Vagina (tissue), 2 donors: ENCODE data around the gene RAD23B. TPM values are rescaled to one million over a fixed set of nuclear protein-coding genes. Genes with fewer than 3 reads are reported as not detected.

Experiments
- DNase-seq, 2 donors: peaks; one replicate each; pipeline ENCODE4 v3.0.0-alpha.2; 2017; ENCODE audit errors: extremely low spot score in 2 of 2
- H3K27ac ChIP-seq: fragments of 200-600 bp; sonication (generic); one replicate; pipeline ENCODE4 v1.5.1; 2019
- H3K27me3 ChIP-seq: fragments of 200-600 bp; sonication (generic); one replicate; pipeline ENCODE4 v1.5.1; 2019
- H3K36me3 ChIP-seq, 2 donors: fragments of 200-600 bp; sonication (generic); one replicate each; pipeline ENCODE4 v1.5.1; 2017 to 2019
- H3K4me1 ChIP-seq: fragments of 200-600 bp; sonication (generic); one replicate; pipeline ENCODE4 v1.5.1; 2019
- H3K4me3 ChIP-seq, 2 donors: fragments of 200-600 bp; sonication (generic); 1 replicate in 1 of 2; 2 replicates in 1 of 2; pipeline ENCODE4 v1.5.1; 2016 to 2019
- H3K9me3 ChIP-seq: fragments of 200-600 bp; sonication (generic); one replicate; pipeline ENCODE4 v1.5.1; 2019
- CTCF ChIP-seq, 3 experiments: fragments of 450-650 bp in 2 of 3; fragments of 200-600 bp in 1 of 3; sonication (generic) in 1 of 3; IDR thresholded peaks; one replicate each; pipeline ENCODE4 v1.5.1; 2017 to 2019; ENCODE audit warnings: antibody characterized with exemption in 3 of 3, mild to moderate bottlenecking in 2 of 3, moderate library complexity in 2 of 3
- POLR2A ChIP-seq, 2 donors: fragments of 450-650 bp; IDR thresholded peaks; one replicate each; pipeline ENCODE4 v1.6.1; 2017; ENCODE audit warnings: antibody characterized with exemption in 2 of 2, mild to moderate bottlenecking in 2 of 2, moderate library complexity in 2 of 2
- POLR2AphosphoS5 ChIP-seq, 2 donors: sonication (generic); formaldehyde crosslinking; IDR thresholded peaks; one replicate each; pipeline ENCODE4 v1.9.0; 2017; ENCODE audit warnings: antibody characterized with exemption in 2 of 2, mild to moderate bottlenecking in 2 of 2, low read depth in 1 of 2; ENCODE audit not compliant: insufficient read depth in 1 of 2
- intact Hi-C: fragments of 100-400 bp; cut with DNase I; formaldehyde crosslinking; loops from one replicate; pipeline ENCODE4 v1.15.1; 2023
- total RNA-seq: library from RNA; depleted of rRNA; stranded (reverse); fragments of >200 nt; gene quantifications from one replicate; pipeline ENCODE4 v1.2.3, GENCODE V29; 2016

RAD23B gene
- total RNA-seq, 1 donor from 2014 or later = 61.1 TPM

GRCh38 chr9:107337676-107338590 is 54.9 kb downstream of the RAD23B start:
- H3K27me3 ChIP-seq = no peaks in the 10 kb centered on the region
- peaks cover 0 to 15% of the 10 kb centered on the region in 2 donors for H3K36me3 ChIP-seq
- intact Hi-C loops = no loop called here
- H3K9me3 ChIP-seq = no peaks in the 10 kb centered on the region
- H3K4me1 ChIP-seq = peaks cover 31% of the 10 kb centered on the region
- H3K27ac ChIP-seq = peak overlapping the region; percentile 62
- no peak overlapping the region for H3K4me3 ChIP-seq
- DNase-seq = no peak
- TF ChIP-seq POLR2A (IDR thresholded peaks at IDR 0.05) = no peak
- no peak for TF ChIP-seq POLR2AphosphoS5 (IDR thresholded peaks at IDR 0.05; ENCODE audit: insufficient read depth in 1 of 2, low read depth in 1 of 2)
- no peak for TF ChIP-seq CTCF (IDR thresholded peaks at IDR 0.05)

- TF ChIP-seq POLR2AphosphoS5 (IDR thresholded peaks at IDR 0.05; ENCODE audit: insufficient read depth in 1 of 2, low read depth in 1 of 2) = no peak
- no peak for TF ChIP-seq CTCF (IDR thresholded peaks at IDR 0.05)
- no peak for TF ChIP-seq POLR2A (IDR thresholded peaks at IDR 0.05)
- Histone ChIP-seq H3K27me3 (no peaks in the 10 kb centered on the region), H3K4me1 (peaks cover 31% of the 10 kb centered on the region), H3K4me3 (no peak overlapping the region), H3K36me3 (peaks cover 0 to 6% of the 10 kb centered on the region in 2 donors), H3K9me3 (no peaks in the 10 kb centered on the region), H3K27ac (no peak overlapping the region)
- no peak for DNase-seq
- intact Hi-C loops = no loop called here
Observed at GRCh38 chr9:107338911-107339659, 56.0 kb downstream of the RAD23B start.

- Histone ChIP-seq H3K36me3 (no peaks in the 10 kb centered on the region), H3K4me1 (peaks cover 29% of the 10 kb centered on the region), H3K27me3 (no peaks in the 10 kb centered on the region), H3K9me3 (no peaks in the 10 kb centered on the region), H3K4me3 (no peak overlapping the region), H3K27ac (no peak overlapping the region)
- intact Hi-C loops = no loop called here
- TF ChIP-seq POLR2AphosphoS5 (IDR thresholded peaks at IDR 0.05; ENCODE audit: insufficient read depth in 1 of 2, low read depth in 1 of 2) = peak; percentile 13 to 16
- no peak for TF ChIP-seq POLR2A (IDR thresholded peaks at IDR 0.05)
- TF ChIP-seq CTCF (IDR thresholded peaks at IDR 0.05) = peak; percentile 39 to 71 (median 48)
- no peak for DNase-seq
Observed at GRCh38 chr9:107340920-107341632, 58.0 kb downstream of the RAD23B start.

GRCh38 chr9:107342476-107343161 is 59.5 kb downstream of the RAD23B start:
- TF ChIP-seq CTCF (IDR thresholded peaks at IDR 0.05) (no peak), POLR2AphosphoS5 (IDR thresholded peaks at IDR 0.05; ENCODE audit: insufficient read depth in 1 of 2, low read depth in 1 of 2) (no peak), POLR2A (IDR thresholded peaks at IDR 0.05) (no peak)
- Histone ChIP-seq H3K4me1 (peaks cover 13% of the 10 kb centered on the region), H3K27ac (no peak overlapping the region), H3K4me3 (no peak overlapping the region), H3K36me3 (no peaks in the 10 kb centered on the region), H3K27me3 (no peaks in the 10 kb centered on the region), H3K9me3 (no peaks in the 10 kb centered on the region)
- intact Hi-C loops = no loop called here
- no peak for DNase-seq
